Left lung (tissue), 10 donors: ENCODE measurements around the gene SUSD6. TPM values are rescaled to one million over a fixed set of nuclear protein-coding genes. Genes with fewer than 3 reads are reported as not detected.
"Not testable (repeated sequence)": the region's sequence is repeated elsewhere in the genome, so short reads cannot be mapped to it uniquely, and the experiment has no call there.

Experiments used
- ATAC-seq: fragments of 200-7000 bp; cut with Tn5 transposase; one replicate; pipeline ENCODE4 v1.9.1; 2020; ENCODE audit warnings: moderate library complexity
- DNase-seq, 4 donors: peaks; one replicate each; pipeline ENCODE4 v3.0.0-alpha.2; 2013 to 2020
- H3K27ac ChIP-seq, 2 donors: fragments of 200-600 bp; sonication (generic) in 1 of 2; one replicate each; pipeline versions ENCODE4 v1.5.0 to v1.8.0; 2020 to 2021
- H3K27me3 ChIP-seq, 2 donors: fragments of 200-600 bp; sonication (generic) in 1 of 2; one replicate each; pipeline versions ENCODE4 v1.5.0 to v1.8.0; 2020 to 2021
- H3K36me3 ChIP-seq, 2 donors: fragments of 200-600 bp; sonication (generic) in 1 of 2; one replicate each; pipeline versions ENCODE4 v1.5.0 to v1.8.0; 2020 to 2021
- H3K4me1 ChIP-seq, 2 donors: fragments of 200-600 bp; one replicate each; pipeline ENCODE4 v1.8.0; 2021
- H3K4me3 ChIP-seq, 2 donors: fragments of 200-600 bp; sonication (generic) in 1 of 2; one replicate each; pipeline versions ENCODE4 v1.5.0 to v1.8.0; 2020 to 2021; ENCODE audit warnings: mild to moderate bottlenecking in 1 of 2
- H3K9me3 ChIP-seq, 2 donors: fragments of 200-600 bp; sonication (generic) in 1 of 2; one replicate each; pipeline versions ENCODE4 v1.5.0 to v1.8.0; 2020 to 2021
- intact Hi-C, 2 donors: fragments of 100-400 bp; cut with DNase I; formaldehyde crosslinking; loops; one replicate each; pipeline versions ENCODE4 v1.11.2 to v1.14.2; 2022
- polyA plus RNA-seq, 6 donors: library from polyadenylated mRNA; unstranded; fragments of 120-200 nt; gene quantifications; one replicate each; pipeline ENCODE4 v1.2.1, GENCODE V29; 2013; ENCODE audit not compliant: insufficient read length in 6 of 6
- total RNA-seq, 2 donors: library from RNA; stranded (reverse); fragmentation: NEBNext Ultra II Directional; extraction: Animal tissue kit (Norgen Biotek cat#: 25700); gene quantifications; one replicate each; pipeline ENCODE4 v1.2.1, GENCODE V29; 2021
- TF ChIP-seq, protein P1 (sequence below), 2 donors: fragments of 200-600 bp; sonication (generic) in 1 of 2; IDR thresholded peaks; one replicate each; pipeline versions ENCODE4 v1.5.0 to v1.8.0; 2021; ENCODE audit warnings: antibody characterized with exemption in 2 of 2
- donor health status: DM: no; HTN: yes; CAD: no.
- donor health status: DM: no; HTN: no; CAD: no.

The SUSD6 gene
- total and polyA plus RNA-seq, 8 donors, result 27.7 to 77.4 (median 31.3) TPM

DNA sequence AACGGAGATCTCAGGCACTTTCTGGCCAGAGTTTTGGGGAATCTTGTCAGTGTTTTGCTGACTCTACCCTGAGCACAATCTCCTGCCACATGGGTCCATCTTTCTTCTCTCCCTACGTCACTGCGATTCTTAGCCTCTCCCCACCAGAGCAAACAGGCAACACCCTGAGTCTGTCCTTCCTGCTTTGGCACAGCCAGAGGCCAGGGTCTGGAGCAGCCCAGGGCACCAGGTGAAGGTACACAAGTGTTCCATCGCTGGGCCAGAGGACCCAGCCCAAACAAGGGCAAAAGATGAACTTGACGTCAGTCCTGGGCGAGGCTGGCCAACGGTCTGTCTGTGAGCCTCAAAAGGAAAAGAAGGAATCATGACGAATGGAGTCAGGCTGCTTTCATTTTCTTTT lies 24.0 kb upstream of the SUSD6 start:
- Histone ChIP-seq H3K9me3 (no peaks in the 10 kb centered on the region), H3K27ac (no peak overlapping the region), H3K4me1 (peaks cover 0 to 5% of the 10 kb centered on the region in 2 donors), H3K36me3 (no peaks in the 10 kb centered on the region), H3K4me3 (no peak overlapping the region), H3K27me3 (no peaks in the 10 kb centered on the region)
- DNase-seq (no peak), ATAC-seq (no peak)
- intact Hi-C loops, result no loop called here
- TF ChIP-seq, protein P1, sequence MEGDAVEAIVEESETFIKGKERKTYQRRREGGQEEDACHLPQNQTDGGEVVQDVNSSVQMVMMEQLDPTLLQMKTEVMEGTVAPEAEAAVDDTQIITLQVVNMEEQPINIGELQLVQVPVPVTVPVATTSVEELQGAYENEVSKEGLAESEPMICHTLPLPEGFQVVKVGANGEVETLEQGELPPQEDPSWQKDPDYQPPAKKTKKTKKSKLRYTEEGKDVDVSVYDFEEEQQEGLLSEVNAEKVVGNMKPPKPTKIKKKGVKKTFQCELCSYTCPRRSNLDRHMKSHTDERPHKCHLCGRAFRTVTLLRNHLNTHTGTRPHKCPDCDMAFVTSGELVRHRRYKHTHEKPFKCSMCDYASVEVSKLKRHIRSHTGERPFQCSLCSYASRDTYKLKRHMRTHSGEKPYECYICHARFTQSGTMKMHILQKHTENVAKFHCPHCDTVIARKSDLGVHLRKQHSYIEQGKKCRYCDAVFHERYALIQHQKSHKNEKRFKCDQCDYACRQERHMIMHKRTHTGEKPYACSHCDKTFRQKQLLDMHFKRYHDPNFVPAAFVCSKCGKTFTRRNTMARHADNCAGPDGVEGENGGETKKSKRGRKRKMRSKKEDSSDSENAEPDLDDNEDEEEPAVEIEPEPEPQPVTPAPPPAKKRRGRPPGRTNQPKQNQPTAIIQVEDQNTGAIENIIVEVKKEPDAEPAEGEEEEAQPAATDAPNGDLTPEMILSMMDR (IDR thresholded peaks at IDR 0.05), result no peak

DNA sequence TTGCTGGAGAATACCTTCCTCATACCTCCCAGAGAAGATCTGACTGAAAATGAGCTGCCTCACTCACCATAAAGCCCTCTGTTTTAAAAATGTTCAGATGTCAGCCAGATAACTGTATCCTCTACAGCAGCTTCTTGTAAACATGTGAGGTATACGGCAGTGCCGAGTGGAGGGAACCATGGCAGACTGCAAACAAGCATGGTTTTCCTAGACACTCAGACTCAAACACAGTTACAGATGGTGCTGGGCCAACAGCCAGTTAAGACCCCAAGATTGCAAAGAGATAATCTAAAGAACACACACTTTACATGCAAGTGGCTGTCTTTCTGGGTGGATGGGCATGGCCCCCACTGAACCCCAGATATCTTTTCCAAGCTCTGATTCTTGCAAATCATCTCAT lies 20.1 kb upstream of the SUSD6 start:
- Histone ChIP-seq H3K36me3 (no peaks in the 10 kb centered on the region), H3K9me3 (no peaks in the 10 kb centered on the region)
- TF ChIP-seq, protein P1 (IDR thresholded peaks at IDR 0.05), result no peak

DNA sequence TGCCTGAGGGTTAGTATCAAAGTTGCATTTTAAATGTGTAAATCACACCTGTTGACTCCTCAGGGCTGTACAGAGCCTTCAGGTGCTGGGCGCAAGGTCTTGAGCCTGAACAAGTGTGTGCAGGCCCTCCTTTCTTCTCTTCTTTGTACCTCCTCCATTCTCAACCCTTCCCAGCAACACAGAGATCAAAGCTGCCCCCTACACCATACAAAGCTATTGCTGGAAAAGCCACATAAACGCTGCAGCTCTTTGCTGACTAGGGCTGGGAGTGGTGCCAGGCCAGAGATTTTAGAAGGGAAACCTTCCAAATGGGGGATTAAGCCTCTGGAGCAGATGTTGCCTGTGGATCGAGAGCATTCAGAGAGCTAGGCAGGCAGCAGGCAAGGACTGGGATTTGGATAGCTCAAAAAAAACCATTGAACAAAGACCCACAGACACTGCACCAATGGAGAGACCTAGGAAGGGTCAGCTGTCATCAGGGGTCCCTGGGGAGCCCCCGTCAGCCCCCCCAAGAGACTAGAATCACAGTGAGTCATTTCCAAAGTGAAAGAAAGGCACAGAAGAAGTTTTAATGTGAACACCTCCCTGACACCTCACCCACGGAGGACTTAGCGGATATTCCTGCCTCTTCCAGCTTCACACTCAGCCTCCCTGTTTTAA lies 18.2 kb upstream of the SUSD6 start:
- DNase-seq, result peak in 2 of 4 donors; percentile 83 to 90
- H3K27ac ChIP-seq, result no peak overlapping the region
- intact Hi-C loops, result loop anchor here in 1 of 2 donors (10.0 kb wide), 1 partner anchor 132 kb away; no protein-coding TSS in a partner anchor
- no peak overlapping the region for H3K4me3 ChIP-seq
- H3K4me1 ChIP-seq, result no peaks in the 10 kb centered on the region
- no peaks in the 10 kb centered on the region for H3K27me3 ChIP-seq
- no peaks in the 10 kb centered on the region for H3K36me3 ChIP-seq
- peak; percentile 57 for ATAC-seq
- no peaks in the 10 kb centered on the region for H3K9me3 ChIP-seq
- TF ChIP-seq, protein P1 (IDR thresholded peaks at IDR 0.05), result no peak

More for the DNA sequence above, 20.1 kb upstream of the SUSD6 start:
- intact Hi-C loops, result loop anchor here in 1 of 2 donors (10.0 kb wide), 1 partner anchor 133 kb away; no protein-coding TSS in a partner anchor
- ATAC-seq, result no peak
- Histone ChIP-seq H3K27ac (no peak overlapping the region), H3K27me3 (no peaks in the 10 kb centered on the region), H3K4me3 (no peak overlapping the region), H3K4me1 (no peaks in the 10 kb centered on the region)
- no peak for DNase-seq

DNA sequence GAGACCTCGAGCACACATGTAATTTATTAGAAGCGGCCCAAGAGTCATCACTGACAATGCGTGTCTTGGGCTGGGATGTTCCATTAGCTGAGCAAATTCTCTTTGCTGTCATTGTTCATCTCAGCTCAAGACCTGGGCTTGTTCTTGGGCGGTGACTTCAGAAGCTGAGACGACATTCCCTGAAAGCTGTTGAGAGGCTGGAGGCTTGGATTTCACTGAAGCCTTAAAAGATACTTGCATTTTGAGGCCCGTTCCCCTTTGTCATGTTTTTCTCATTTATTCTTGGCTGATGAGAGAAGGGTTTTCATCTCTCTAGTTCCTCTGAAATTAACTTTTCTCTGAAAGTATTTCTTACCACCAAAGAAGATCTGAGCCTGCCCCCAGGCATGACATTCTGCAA lies 16.6 kb upstream of the SUSD6 start:
- no peaks in the 10 kb centered on the region for H3K9me3 ChIP-seq
- intact Hi-C loops, result loop anchor here in 1 of 2 donors (10.0 kb wide), 1 partner anchor 130 kb away; no protein-coding TSS in a partner anchor
- H3K27ac ChIP-seq, result no peak overlapping the region
- H3K4me1 ChIP-seq, result no peaks in the 10 kb centered on the region
- TF ChIP-seq, protein P1 (IDR thresholded peaks at IDR 0.05), result no peak
- no peak overlapping the region for H3K4me3 ChIP-seq
- ATAC-seq (no peak), DNase-seq (no peak)
- no peaks in the 10 kb centered on the region for H3K36me3 ChIP-seq
- H3K27me3 ChIP-seq, result no peaks in the 10 kb centered on the region

- TF ChIP-seq, protein P1 (IDR thresholded peaks at IDR 0.05), result no peak
- ATAC-seq, result no peak
- intact Hi-C loops, result loop anchor here in 1 of 2 donors (10.0 kb wide), 1 partner anchor 129 kb away; no protein-coding TSS in a partner anchor
- Histone ChIP-seq H3K27ac (no peak overlapping the region), H3K27me3 (no peaks in the 10 kb centered on the region), H3K36me3 (no peaks in the 10 kb centered on the region), H3K9me3 (no peaks in the 10 kb centered on the region), H3K4me1 (no peaks in the 10 kb centered on the region), H3K4me3 (no peak overlapping the region)
- no peak for DNase-seq
Measured at GRCh38 chr14:69595336-69595735, 16.1 kb upstream of the SUSD6 start.

DNA sequence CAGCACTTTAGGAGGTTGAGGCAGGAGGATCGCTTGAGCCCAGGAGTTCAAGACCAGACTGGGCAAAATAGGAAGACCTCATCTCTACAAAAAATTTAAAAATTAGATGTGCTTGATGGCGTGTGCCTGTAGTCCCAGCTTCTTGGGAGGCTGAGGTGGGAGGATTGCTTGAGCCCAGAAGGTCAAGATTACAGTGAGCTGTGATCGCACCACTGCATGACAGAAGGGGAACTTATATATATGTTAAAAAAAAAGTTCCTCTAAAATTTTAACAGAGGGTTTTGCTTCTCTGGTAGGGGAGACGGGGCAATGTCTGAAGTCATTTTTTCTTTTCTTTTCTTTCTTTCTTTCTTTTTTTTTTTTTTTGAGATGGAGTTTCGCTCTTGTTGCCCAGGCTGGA lies 12.0 kb upstream of the SUSD6 start:
- H3K4me3 ChIP-seq, result not testable (repeated sequence)
- intact Hi-C loops, result loop anchor here in 1 of 2 donors (10.0 kb wide), 1 partner anchor 125 kb away; no protein-coding TSS in a partner anchor

More for the DNA sequence above, 12.0 kb upstream of the SUSD6 start:
- DNase-seq, ATAC-seq, H3K9me3 ChIP-seq, H3K27ac ChIP-seq, H3K36me3 ChIP-seq, H3K27me3 ChIP-seq, H3K4me1 ChIP-seq: not testable (repeated sequence)
